ENCODE data around the gene UTS2. TPM values are rescaled to one million over a fixed set of nuclear protein-coding genes. Genes with fewer than 3 reads are reported as not detected.

The UTS2 gene
- total RNA-seq, 1 donor from 2014 or later, result not detected

DNA sequence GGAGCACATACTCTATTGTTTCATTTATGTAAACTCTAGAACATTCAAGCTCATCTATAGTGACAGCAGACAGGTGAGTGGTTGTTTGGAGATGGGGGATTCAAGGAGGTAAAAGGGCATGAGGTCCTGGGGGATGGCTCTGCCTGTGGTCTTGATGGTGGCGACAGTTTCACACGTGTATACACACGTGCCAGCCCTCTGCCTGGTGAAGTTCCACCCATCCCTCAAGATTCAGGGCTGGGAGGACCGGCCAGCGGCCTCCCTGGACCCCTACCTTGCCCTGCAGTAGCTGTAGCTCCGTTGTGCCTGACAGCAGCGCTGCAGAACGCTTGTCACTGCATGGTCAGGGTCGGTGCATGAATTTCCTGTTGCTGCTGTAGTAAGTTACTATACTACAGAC lies 38.9 kb upstream of the UTS2 start:
- Histone ChIP-seq H3K27me3 (ENCODE audit: control insufficient read depth, insufficient read depth, low read length) (no peaks in the 10 kb centered on the region), H3K36me3 (ENCODE audit: control insufficient read depth, insufficient read depth, low read length) (no peaks in the 10 kb centered on the region), H3K4me3 (ENCODE audit: low read depth, low read length) (no peak overlapping the region)
- no peak for DNase-seq (ENCODE audit: low read depth)
- no peak for TF ChIP-seq CTCF (IDR thresholded peaks at IDR 0.05; ENCODE audit: insufficient read depth, low read length, poor library complexity, severe bottlenecking)

- Histone ChIP-seq H3K36me3 (ENCODE audit: control insufficient read depth, insufficient read depth, low read length) (no peaks in the 10 kb centered on the region), H3K27me3 (ENCODE audit: control insufficient read depth, insufficient read depth, low read length) (no peaks in the 10 kb centered on the region), H3K4me3 (ENCODE audit: low read depth, low read length) (no peak overlapping the region)
- TF ChIP-seq CTCF (IDR thresholded peaks at IDR 0.05; ENCODE audit: insufficient read depth, low read length, poor library complexity, severe bottlenecking), result no peak
- no peak for DNase-seq (ENCODE audit: low read depth)
Measured at GRCh38 chr1:7890853-7891252, 38.0 kb upstream of the UTS2 start.

DNA sequence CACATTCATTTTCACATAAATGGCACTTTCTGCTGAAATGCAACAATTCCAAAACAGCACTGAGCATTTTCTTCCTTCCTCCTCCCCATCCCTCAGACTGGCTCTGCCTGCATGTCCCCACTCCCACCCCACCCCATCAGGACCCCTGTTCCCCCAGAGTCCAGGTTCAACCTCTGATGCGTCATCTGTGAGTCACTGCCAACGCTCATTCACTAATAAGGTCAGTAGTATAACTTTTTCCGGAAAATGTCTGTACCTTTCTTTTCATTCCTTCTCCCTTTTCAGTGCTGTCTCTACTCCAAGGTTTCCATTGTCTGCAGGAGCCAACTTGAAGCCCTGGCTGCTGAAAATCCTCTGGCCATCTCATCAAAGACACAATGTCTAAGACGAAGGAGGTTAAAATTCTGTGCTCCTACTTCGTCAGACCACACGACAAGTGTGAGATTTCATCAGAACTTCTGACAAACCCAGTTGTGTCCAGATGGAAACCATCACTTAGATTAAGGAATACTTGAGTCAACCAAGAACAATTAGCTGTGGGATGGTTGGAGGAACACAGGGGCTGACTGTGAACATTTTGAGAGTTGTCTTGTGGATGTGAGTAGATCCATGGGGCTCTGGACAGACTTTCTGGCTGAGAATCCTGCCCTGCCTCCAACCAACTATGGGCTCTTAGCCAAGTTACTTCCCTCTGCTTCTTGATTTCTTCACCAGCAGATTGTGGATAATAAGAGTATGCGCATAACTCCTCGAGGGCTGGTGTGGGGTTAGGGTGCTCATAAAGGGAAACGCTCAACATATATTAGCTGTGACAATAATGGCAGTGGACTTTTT lies 35.6 kb upstream of the UTS2 start:
- TF ChIP-seq CTCF (IDR thresholded peaks at IDR 0.05; ENCODE audit: insufficient read depth, low read length, poor library complexity, severe bottlenecking), result no peak
- DNase-seq (ENCODE audit: low read depth), result no peak
- no peaks in the 10 kb centered on the region for H3K27me3 ChIP-seq (ENCODE audit: control insufficient read depth, insufficient read depth, low read length)
- no peak overlapping the region for H3K4me3 ChIP-seq (ENCODE audit: low read depth, low read length)
- no peaks in the 10 kb centered on the region for H3K36me3 ChIP-seq (ENCODE audit: control insufficient read depth, insufficient read depth, low read length)

DNA sequence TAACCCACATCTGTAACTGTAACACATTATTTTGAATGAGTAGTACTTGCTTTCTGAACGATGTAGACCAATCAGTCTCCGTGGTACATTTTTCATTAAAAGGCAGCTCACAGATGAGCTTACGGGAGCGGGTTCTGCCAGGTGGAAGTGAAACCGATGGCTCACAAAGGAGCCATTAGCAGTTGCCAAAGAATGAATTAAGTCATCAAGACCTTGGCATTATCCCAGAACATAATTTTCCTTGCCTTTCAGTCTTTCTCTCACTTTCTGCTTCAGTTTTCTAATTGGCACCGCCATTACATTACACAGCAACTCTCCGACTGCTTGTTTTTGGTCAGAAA lies 33.5 kb upstream of the UTS2 start:
- Histone ChIP-seq H3K36me3 (ENCODE audit: control insufficient read depth, insufficient read depth, low read length) (no peaks in the 10 kb centered on the region), H3K27me3 (ENCODE audit: control insufficient read depth, insufficient read depth, low read length) (no peaks in the 10 kb centered on the region), H3K4me3 (ENCODE audit: low read depth, low read length) (no peak overlapping the region)
- no peak for TF ChIP-seq CTCF (IDR thresholded peaks at IDR 0.05; ENCODE audit: insufficient read depth, low read length, poor library complexity, severe bottlenecking)
- no peak for DNase-seq (ENCODE audit: low read depth)

DNA sequence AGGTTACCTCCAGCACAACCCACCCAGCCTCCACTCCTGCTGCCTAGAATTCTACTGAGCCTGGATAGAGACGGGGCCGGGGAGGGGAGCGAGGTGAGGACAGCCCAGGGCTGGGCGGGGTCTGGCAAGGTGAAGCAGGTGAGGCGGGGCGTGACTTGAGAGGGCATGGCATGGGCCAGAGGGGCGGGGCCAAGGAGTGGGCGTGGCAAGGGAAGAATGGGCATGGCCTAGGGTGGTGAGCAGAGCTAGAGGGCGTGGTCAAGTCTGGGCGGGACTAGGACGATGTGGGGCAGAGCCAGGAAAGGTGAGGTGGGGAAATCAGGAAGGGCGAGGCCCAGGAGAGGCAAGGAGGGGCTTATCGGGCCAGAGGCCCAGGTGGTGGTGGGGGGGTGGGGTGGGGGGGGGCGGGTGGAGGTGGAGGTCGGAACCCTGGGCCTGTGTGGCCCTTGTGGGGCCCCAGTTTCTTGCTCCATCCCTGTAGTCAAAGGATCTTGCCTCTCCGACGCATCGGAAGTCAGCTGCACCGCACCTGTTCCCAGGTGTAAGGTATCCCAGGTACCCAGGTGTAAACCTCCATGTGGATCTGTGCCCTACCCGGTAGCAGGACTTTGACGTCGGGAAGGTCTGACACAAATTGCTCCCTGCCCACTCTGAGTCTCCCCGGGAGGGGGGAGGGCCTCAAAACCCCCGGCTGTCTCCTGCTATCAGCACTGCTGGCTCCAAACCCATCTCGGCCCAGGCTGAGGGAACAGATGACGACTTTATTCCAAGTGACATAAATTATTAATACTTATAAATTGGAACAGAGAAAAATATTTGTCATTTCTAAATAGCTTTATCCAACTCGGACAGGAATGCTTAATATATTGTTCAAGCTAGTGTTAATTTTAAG lies 32.9 kb upstream of the UTS2 start:
- H3K27me3 ChIP-seq (ENCODE audit: control insufficient read depth, insufficient read depth, low read length), result no peaks in the 10 kb centered on the region
- no peak for DNase-seq (ENCODE audit: low read depth)
- H3K4me3 ChIP-seq (ENCODE audit: low read depth, low read length), result no peak overlapping the region
- TF ChIP-seq CTCF (IDR thresholded peaks at IDR 0.05; ENCODE audit: insufficient read depth, low read length, poor library complexity, severe bottlenecking), result no peak
- H3K36me3 ChIP-seq (ENCODE audit: control insufficient read depth, insufficient read depth, low read length), result no peaks in the 10 kb centered on the region

All from kidney epithelial cell (primary cell).